ENCODE results near the gene MYB.

MYB gene

DNA sequence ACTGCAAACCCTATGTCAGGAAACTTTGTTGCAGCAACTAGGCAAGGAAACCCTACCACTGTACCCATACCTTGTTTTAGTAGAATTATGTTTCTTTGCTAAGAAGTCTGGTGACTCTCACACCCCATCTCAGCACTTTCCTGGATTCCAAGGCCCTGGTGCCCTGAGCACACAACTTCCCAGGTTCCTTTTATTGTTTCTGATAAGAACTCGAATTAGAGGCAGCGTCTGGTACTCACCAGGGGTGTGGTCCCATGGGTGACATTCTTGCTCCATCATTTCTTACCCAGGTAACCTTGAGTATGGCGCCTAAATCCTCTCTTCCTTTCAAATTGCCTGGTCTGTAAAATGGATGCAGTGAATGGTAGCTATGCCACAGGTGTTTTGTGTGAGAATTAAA lies 34.1 kb downstream of the MYB start:
- no peaks in the 10 kb centered on the region for H3K27me3 ChIP-seq (replicated peaks; ENCODE audit: insufficient read depth, low read length)
- H3K9me2 ChIP-seq (replicated peaks; ENCODE audit: insufficient read depth, low read length) = no peaks in the 10 kb centered on the region
- no peaks in the 10 kb centered on the region for H3K36me3 ChIP-seq (replicated peaks; ENCODE audit: insufficient read depth, low read length)
- no peaks in the 10 kb centered on the region for H3K9me3 ChIP-seq (replicated peaks; ENCODE audit: insufficient read depth, low read length)
- no peak overlapping the region for H3K4me3 ChIP-seq (ENCODE audit: low read length)
- H3K4me2 ChIP-seq (ENCODE audit: low read depth, low read length) = no peak overlapping the region
- no peaks in the 10 kb centered on the region for H3K79me2 ChIP-seq (ENCODE audit: low read length)
- no peak overlapping the region for H3K9ac ChIP-seq (ENCODE audit: low read length)
- H3K4me1 ChIP-seq (ENCODE audit: low read length) = no peaks in the 10 kb centered on the region
- no peaks in the 10 kb centered on the region for H4K20me1 ChIP-seq (ENCODE audit: insufficient read depth, low read length)
- no peak for DNase-seq
- no peak overlapping the region for H2AFZ ChIP-seq (ENCODE audit: low read length)
- no peak overlapping the region for H3K27ac ChIP-seq (ENCODE audit: low read length)
- no peak for TF ChIP-seq EZH2 (optimal IDR thresholded peaks at IDR 0.05; ENCODE audit: low read depth, low read length)
- no peak for TF ChIP-seq CTCF (IDR thresholded peaks at IDR 0.05; ENCODE audit: low read length)
- TF ChIP-seq EZH2phosphoT487 (IDR thresholded peaks at IDR 0.05; ENCODE audit: low read length) = no peak
- no peaks in the 10 kb centered on the region for H3F3A ChIP-seq (ENCODE audit: insufficient read depth, low read length)

DNA sequence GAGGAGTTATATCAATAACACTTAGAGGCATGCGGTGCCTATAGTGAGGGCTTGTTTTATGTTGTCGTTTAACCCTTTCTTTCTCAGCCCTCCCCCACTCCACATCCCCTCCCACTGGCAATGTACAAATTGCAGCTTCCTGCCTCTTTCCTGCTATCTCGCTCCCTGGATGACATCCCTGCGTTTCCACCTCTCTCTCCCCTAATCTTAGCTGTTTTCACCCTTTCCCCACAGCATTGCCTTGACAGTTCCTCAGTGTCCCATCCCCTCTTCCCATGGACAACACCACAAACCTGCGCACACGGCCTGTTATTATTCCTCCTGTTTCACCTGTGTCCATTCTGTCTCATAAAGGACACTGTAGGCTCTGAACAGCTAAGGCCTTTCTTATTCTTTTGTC lies 34.5 kb downstream of the MYB start:
- no peaks in the 10 kb centered on the region for H3K4me1 ChIP-seq (ENCODE audit: low read length)
- H3K9me3 ChIP-seq (replicated peaks; ENCODE audit: insufficient read depth, low read length) = no peaks in the 10 kb centered on the region
- H3F3A ChIP-seq (ENCODE audit: insufficient read depth, low read length) = no peaks in the 10 kb centered on the region
- TF ChIP-seq EZH2phosphoT487 (IDR thresholded peaks at IDR 0.05; ENCODE audit: low read length) = no peak
- no peak for TF ChIP-seq CTCF (IDR thresholded peaks at IDR 0.05; ENCODE audit: low read length)
- no peak for TF ChIP-seq EZH2 (optimal IDR thresholded peaks at IDR 0.05; ENCODE audit: low read depth, low read length)
- H2AFZ ChIP-seq (ENCODE audit: low read length) = no peak overlapping the region
- H3K9me2 ChIP-seq (replicated peaks; ENCODE audit: insufficient read depth, low read length) = no peaks in the 10 kb centered on the region
- H3K36me3 ChIP-seq (replicated peaks; ENCODE audit: insufficient read depth, low read length) = no peaks in the 10 kb centered on the region
- H3K27ac ChIP-seq (ENCODE audit: low read length) = no peak overlapping the region
- H3K79me2 ChIP-seq (ENCODE audit: low read length) = no peaks in the 10 kb centered on the region
- no peak overlapping the region for H3K4me2 ChIP-seq (ENCODE audit: low read depth, low read length)
- H4K20me1 ChIP-seq (ENCODE audit: insufficient read depth, low read length) = no peaks in the 10 kb centered on the region
- no peaks in the 10 kb centered on the region for H3K27me3 ChIP-seq (replicated peaks; ENCODE audit: insufficient read depth, low read length)
- no peak overlapping the region for H3K9ac ChIP-seq (ENCODE audit: low read length)
- DNase-seq = no peak
- no peak overlapping the region for H3K4me3 ChIP-seq (ENCODE audit: low read length)

DNA sequence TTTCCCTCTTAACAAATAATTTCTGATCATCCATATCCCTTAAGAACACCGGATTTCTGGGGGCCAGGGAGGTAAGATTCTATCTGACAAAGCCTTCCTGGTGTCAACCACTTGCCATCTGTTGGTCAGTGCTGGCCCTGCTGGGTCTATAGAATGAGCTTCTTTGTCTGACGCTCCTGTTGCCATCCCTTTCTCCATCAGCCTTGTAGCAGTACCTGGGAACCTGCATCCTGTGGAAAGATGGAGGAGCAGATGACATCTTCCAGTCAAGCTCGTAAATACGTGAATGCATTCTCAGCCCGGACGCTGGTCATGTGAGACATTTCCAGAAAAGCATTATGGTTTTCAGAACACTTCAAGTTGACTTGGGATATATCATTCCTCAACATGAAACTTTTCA lies 36.6 kb downstream of the MYB start:
- no peaks in the 10 kb centered on the region for H3K79me2 ChIP-seq (ENCODE audit: low read length)
- no peak overlapping the region for H2AFZ ChIP-seq (ENCODE audit: low read length)
- H3K27ac ChIP-seq (ENCODE audit: low read length) = no peak overlapping the region
- no peaks in the 10 kb centered on the region for H4K20me1 ChIP-seq (ENCODE audit: insufficient read depth, low read length)
- no peaks in the 10 kb centered on the region for H3K36me3 ChIP-seq (replicated peaks; ENCODE audit: insufficient read depth, low read length)
- H3F3A ChIP-seq (ENCODE audit: insufficient read depth, low read length) = 0 out of 2 replicates have a peak, but pooled peaks cover 6% of the 10 kb centered on the region
- H3K9me2 ChIP-seq (replicated peaks; ENCODE audit: insufficient read depth, low read length) = no peaks in the 10 kb centered on the region
- no peak for DNase-seq
- H3K9ac ChIP-seq (ENCODE audit: low read length) = no peak overlapping the region
- no peaks in the 10 kb centered on the region for H3K9me3 ChIP-seq (replicated peaks; ENCODE audit: insufficient read depth, low read length)
- peaks cover 6% of the 10 kb centered on the region for H3K4me1 ChIP-seq (ENCODE audit: low read length)
- H3K4me2 ChIP-seq (ENCODE audit: low read depth, low read length) = no peak overlapping the region
- no peak overlapping the region for H3K4me3 ChIP-seq (ENCODE audit: low read length)
- no peak for TF ChIP-seq CTCF (IDR thresholded peaks at IDR 0.05; ENCODE audit: low read length)
- no peak for TF ChIP-seq EZH2phosphoT487 (IDR thresholded peaks at IDR 0.05; ENCODE audit: low read length)
- H3K27me3 ChIP-seq (replicated peaks; ENCODE audit: insufficient read depth, low read length) = no peaks in the 10 kb centered on the region
